ENCODE data around the gene USP44.
A peak's percentile ranks its signal among the peaks of the same experiment; 100 is the strongest.

USP44 gene

DNA sequence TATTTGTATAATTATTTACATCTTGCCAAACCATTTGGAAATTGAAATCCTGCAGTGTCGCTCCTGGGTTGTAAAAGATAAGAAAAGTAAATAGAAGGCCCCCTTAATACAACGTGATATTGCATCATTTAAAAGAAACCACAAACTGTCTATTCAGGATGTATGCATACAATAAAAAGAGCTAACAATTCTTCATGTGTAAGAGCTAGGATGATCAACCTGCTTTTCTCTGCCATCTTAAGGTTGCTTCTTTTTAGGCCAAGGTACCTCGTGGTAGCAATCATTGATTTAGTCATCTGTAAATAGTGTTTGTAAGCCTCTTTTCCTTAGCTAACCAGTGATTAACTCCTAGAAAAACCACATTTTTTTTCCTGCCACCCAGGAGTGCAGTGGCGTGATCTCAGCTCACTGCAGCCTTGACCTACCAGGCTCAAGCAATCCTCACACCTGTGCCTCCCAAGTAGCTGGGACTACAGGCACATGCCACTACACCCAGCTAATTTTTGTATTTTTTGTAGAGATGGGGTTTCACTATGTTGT is 3.3 kb upstream of the USP44 start:
- H3K4me3 ChIP-seq (ENCODE audit: low read depth, low read length): no peak overlapping the region
- H3K27ac ChIP-seq: no peak overlapping the region
- no peaks in the 10 kb centered on the region for H3K36me3 ChIP-seq (ENCODE audit: control insufficient read depth, insufficient read depth, low read length)
- no peak overlapping the region for H3K9ac ChIP-seq
- TF ChIP-seq, protein P1, sequence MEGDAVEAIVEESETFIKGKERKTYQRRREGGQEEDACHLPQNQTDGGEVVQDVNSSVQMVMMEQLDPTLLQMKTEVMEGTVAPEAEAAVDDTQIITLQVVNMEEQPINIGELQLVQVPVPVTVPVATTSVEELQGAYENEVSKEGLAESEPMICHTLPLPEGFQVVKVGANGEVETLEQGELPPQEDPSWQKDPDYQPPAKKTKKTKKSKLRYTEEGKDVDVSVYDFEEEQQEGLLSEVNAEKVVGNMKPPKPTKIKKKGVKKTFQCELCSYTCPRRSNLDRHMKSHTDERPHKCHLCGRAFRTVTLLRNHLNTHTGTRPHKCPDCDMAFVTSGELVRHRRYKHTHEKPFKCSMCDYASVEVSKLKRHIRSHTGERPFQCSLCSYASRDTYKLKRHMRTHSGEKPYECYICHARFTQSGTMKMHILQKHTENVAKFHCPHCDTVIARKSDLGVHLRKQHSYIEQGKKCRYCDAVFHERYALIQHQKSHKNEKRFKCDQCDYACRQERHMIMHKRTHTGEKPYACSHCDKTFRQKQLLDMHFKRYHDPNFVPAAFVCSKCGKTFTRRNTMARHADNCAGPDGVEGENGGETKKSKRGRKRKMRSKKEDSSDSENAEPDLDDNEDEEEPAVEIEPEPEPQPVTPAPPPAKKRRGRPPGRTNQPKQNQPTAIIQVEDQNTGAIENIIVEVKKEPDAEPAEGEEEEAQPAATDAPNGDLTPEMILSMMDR (IDR thresholded peaks at IDR 0.05): no peak
- H2AFZ ChIP-seq: no peak overlapping the region
- no peaks in the 10 kb centered on the region for H3K27me3 ChIP-seq (ENCODE audit: control insufficient read depth, insufficient read depth, low read length)
- H3K9me3 ChIP-seq (ENCODE audit: control insufficient read depth, low read length): no peaks in the 10 kb centered on the region
- H3K79me2 ChIP-seq: no peaks in the 10 kb centered on the region
- H3K4me2 ChIP-seq (ENCODE audit: low read length): no peak overlapping the region
- H3K4me1 ChIP-seq: no peaks in the 10 kb centered on the region

GRCh38 chr12:95553197-95553943 is 2.1 kb upstream of the USP44 start:
- Histone ChIP-seq H3K4me2 (ENCODE audit: low read length) (no peak overlapping the region), H3K36me3 (ENCODE audit: control insufficient read depth, insufficient read depth, low read length) (no peaks in the 10 kb centered on the region), H3K27me3 (ENCODE audit: control insufficient read depth, insufficient read depth, low read length) (no peaks in the 10 kb centered on the region), H2AFZ (no peak overlapping the region), H3K79me2 (no peaks in the 10 kb centered on the region), H3K9me3 (ENCODE audit: control insufficient read depth, low read length) (no peaks in the 10 kb centered on the region), H3K27ac (no peak overlapping the region), H3K4me1 (no peaks in the 10 kb centered on the region), H3K9ac (no peak overlapping the region), H3K4me3 (ENCODE audit: low read depth, low read length) (no peak overlapping the region)
- TF ChIP-seq, protein P1 (IDR thresholded peaks at IDR 0.05): no peak

DNA sequence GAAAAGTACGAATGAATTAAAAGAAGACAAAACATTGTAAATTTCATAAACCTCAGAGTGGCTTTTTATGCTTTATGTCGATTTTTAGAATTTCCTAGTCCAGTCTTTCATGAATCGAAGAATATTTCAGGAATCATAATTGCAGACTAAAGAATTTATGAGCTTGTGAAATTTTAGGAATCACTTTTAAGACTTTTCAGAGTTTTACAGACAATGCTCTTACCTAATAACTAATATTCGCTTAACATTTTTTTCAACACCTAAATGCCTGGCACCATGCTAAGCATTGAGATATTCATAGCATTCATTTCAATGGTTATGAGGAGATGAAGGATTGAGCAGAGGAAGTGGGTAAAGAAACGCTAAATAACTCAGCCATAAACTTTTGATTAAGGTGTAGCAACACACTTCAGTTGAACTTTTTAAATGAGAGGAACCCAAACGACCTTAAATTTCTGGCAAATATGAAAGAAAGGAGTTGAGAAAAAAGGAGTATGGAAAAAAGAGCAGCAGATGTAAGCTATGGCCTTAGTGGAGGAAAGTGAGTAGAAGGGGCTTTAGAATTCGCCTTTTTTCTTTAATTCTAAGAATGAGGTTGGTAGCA is 739 bp upstream of the USP44 start:
- Histone ChIP-seq H3K4me2 (ENCODE audit: low read length) (no peak overlapping the region), H2AFZ (no peak overlapping the region), H3K9ac (no peak overlapping the region), H3K27me3 (ENCODE audit: control insufficient read depth, insufficient read depth, low read length) (no peaks in the 10 kb centered on the region), H3K9me3 (ENCODE audit: control insufficient read depth, low read length) (no peaks in the 10 kb centered on the region), H3K4me1 (no peaks in the 10 kb centered on the region), H3K36me3 (ENCODE audit: control insufficient read depth, insufficient read depth, low read length) (no peaks in the 10 kb centered on the region), H3K79me2 (no peaks in the 10 kb centered on the region), H3K4me3 (ENCODE audit: low read depth, low read length) (no peak overlapping the region), H3K27ac (no peak overlapping the region)
- TF ChIP-seq, protein P1 (IDR thresholded peaks at IDR 0.05): no peak

DNA sequence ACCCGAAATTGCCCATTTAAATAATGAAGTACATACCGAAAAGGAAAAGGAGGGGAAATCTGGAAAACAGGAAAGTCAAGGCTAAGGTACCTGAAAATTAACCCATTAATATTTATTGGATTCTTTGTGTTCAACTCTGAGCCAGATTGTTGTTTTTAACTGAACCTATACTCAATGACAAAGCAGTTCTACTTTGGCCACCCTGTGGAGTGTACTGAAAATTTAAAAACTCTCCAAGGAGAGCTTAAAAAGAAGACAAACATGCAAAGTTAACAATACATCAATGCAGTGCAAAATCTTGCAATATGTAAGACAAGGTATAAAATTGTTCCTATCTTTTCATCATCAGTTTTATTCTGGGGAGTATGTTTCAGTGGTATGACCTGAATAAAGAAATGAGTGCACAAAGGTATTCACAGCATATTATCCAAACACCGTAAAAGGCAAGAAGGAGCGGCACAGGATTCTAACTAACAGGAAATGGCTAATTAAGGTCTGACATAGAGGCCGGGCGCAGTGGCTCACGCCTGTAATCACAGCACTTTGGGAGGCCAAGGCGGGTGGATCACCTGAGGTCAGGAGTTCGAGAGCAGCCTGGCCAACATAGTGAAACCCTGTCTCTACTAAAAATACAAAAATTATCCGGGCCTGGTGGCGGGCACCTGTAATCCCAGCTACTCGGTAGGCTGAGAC is 1.7 kb downstream of the USP44 start:
- Histone ChIP-seq H3K4me2 (ENCODE audit: low read length) (no peak overlapping the region), H3K4me3 (ENCODE audit: low read depth, low read length) (no peak overlapping the region), H3K36me3 (ENCODE audit: control insufficient read depth, insufficient read depth, low read length) (no peaks in the 10 kb centered on the region), H3K79me2 (no peaks in the 10 kb centered on the region), H3K27ac (no peak overlapping the region), H3K4me1 (no peaks in the 10 kb centered on the region), H3K9me3 (ENCODE audit: control insufficient read depth, low read length) (no peaks in the 10 kb centered on the region), H2AFZ (peak overlapping the region; percentile 99), H3K9ac (no peak overlapping the region), H3K27me3 (ENCODE audit: control insufficient read depth, insufficient read depth, low read length) (no peaks in the 10 kb centered on the region)
- TF ChIP-seq, protein P1 (IDR thresholded peaks at IDR 0.05): no peak
